ENCODE data around the gene VPS33A.
A peak's percentile ranks its signal among the peaks of the same experiment; 100 is the strongest.

VPS33A gene

DNA sequence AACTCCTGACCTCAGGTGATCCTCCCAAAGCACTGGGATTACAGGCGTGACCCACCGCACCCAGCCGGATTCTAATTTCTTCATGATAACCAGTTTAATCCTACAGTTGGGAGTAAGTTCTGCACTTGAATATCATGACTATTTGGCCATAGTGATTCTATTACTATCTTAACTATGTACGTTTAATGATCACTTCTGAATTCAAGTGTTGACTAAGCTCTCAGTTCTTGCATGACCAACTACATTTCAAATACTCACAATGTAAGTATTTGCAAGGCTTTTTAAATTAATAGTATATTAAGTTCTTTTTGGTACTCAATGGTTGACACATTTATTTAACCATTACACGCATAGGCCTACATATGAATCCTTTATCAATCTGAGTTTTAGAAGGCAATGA, 17.4 kb upstream of the VPS33A start:
- TF ChIP-seq SPI1 (IDR thresholded peaks at IDR 0.05; ENCODE audit: borderline replicate concordance, low read depth) (no peak), GABPA (IDR thresholded peaks at IDR 0.05; ENCODE audit: low read depth) (no peak), REST (IDR thresholded peaks at IDR 0.05; ENCODE audit: insufficient replicate concordance, low read depth) (no peak), POLR2AphosphoS5 (IDR thresholded peaks at IDR 0.05; ENCODE audit: low read depth) (no peak)
- TF ChIP-seq, protein P1, sequence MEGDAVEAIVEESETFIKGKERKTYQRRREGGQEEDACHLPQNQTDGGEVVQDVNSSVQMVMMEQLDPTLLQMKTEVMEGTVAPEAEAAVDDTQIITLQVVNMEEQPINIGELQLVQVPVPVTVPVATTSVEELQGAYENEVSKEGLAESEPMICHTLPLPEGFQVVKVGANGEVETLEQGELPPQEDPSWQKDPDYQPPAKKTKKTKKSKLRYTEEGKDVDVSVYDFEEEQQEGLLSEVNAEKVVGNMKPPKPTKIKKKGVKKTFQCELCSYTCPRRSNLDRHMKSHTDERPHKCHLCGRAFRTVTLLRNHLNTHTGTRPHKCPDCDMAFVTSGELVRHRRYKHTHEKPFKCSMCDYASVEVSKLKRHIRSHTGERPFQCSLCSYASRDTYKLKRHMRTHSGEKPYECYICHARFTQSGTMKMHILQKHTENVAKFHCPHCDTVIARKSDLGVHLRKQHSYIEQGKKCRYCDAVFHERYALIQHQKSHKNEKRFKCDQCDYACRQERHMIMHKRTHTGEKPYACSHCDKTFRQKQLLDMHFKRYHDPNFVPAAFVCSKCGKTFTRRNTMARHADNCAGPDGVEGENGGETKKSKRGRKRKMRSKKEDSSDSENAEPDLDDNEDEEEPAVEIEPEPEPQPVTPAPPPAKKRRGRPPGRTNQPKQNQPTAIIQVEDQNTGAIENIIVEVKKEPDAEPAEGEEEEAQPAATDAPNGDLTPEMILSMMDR (IDR thresholded peaks at IDR 0.05; ENCODE audit: insufficient read depth, low read length): no peak
- Histone ChIP-seq H3K27ac (replicated peaks) (no peak overlapping the region), H3K27me3 (ENCODE audit: insufficient read depth, poor library complexity, severe bottlenecking) (no peaks in the 10 kb centered on the region), H3K4me3 (replicated peaks; ENCODE audit: insufficient read depth, low read length) (no peak overlapping the region)
- no peak for DNase-seq (ENCODE audit: low read depth in 1 of 2, low spot score in 1 of 2)

- Histone ChIP-seq H3K27ac (replicated peaks) (no peak overlapping the region), H3K27me3 (ENCODE audit: insufficient read depth, poor library complexity, severe bottlenecking) (no peaks in the 10 kb centered on the region), H3K4me3 (replicated peaks; ENCODE audit: insufficient read depth, low read length) (no peak overlapping the region)
- no peak for DNase-seq (ENCODE audit: low read depth in 1 of 2, low spot score in 1 of 2)
- no peak for TF ChIP-seq GABPA (IDR thresholded peaks at IDR 0.05; ENCODE audit: low read depth)
- TF ChIP-seq REST (IDR thresholded peaks at IDR 0.05; ENCODE audit: insufficient replicate concordance, low read depth): no peak
- TF ChIP-seq SPI1 (IDR thresholded peaks at IDR 0.05; ENCODE audit: borderline replicate concordance, low read depth): no peak
- TF ChIP-seq POLR2AphosphoS5 (IDR thresholded peaks at IDR 0.05; ENCODE audit: low read depth): no peak
Observed at GRCh38 chr12:122282061-122282460, 15.8 kb upstream of the VPS33A start.

GRCh38 chr12:122276242-122276641, 9.9 kb upstream of the VPS33A start:
- H3K27ac ChIP-seq (replicated peaks): peak overlapping the region; percentile 70
- TF ChIP-seq POLR2AphosphoS5 (IDR thresholded peaks at IDR 0.05; ENCODE audit: low read depth) (peak; percentile 76), SPI1 (IDR thresholded peaks at IDR 0.05; ENCODE audit: borderline replicate concordance, low read depth) (peak; percentile 23; the same call in 1 of the 2 replicates), GABPA (IDR thresholded peaks at IDR 0.05; ENCODE audit: low read depth) (peak; percentile 54; the same call in 1 of the 2 replicates), REST (IDR thresholded peaks at IDR 0.05; ENCODE audit: insufficient replicate concordance, low read depth) (peak; percentile 11)
- TF ChIP-seq, protein P1 (IDR thresholded peaks at IDR 0.05; ENCODE audit: insufficient read depth, low read length): no peak
- DNase-seq (ENCODE audit: low read depth in 1 of 2, low spot score in 1 of 2): peak; percentile 70 to 74
- H3K27me3 ChIP-seq (ENCODE audit: insufficient read depth, poor library complexity, severe bottlenecking): no peaks in the 10 kb centered on the region
- no peak overlapping the region; the same call in 1 of the 2 replicates for H3K4me3 ChIP-seq (replicated peaks; ENCODE audit: insufficient read depth, low read length)
